A204.1 (cell line): ENCODE results near the gene SNAPC1.
A peak's percentile ranks its signal among the peaks of the same experiment; 100 is the strongest.
"Not testable (repeated sequence)": the region's sequence is repeated elsewhere in the genome, so short reads cannot be mapped to it uniquely, and the experiment has no call there.

Experiments
- FAIRE-seq: peaks from 2 replicates; lab custom pipeline; 2012; peaks lifted over from hg19 to GRCh38; lab: Jason Lieb, UNC

The SNAPC1 gene

DNA sequence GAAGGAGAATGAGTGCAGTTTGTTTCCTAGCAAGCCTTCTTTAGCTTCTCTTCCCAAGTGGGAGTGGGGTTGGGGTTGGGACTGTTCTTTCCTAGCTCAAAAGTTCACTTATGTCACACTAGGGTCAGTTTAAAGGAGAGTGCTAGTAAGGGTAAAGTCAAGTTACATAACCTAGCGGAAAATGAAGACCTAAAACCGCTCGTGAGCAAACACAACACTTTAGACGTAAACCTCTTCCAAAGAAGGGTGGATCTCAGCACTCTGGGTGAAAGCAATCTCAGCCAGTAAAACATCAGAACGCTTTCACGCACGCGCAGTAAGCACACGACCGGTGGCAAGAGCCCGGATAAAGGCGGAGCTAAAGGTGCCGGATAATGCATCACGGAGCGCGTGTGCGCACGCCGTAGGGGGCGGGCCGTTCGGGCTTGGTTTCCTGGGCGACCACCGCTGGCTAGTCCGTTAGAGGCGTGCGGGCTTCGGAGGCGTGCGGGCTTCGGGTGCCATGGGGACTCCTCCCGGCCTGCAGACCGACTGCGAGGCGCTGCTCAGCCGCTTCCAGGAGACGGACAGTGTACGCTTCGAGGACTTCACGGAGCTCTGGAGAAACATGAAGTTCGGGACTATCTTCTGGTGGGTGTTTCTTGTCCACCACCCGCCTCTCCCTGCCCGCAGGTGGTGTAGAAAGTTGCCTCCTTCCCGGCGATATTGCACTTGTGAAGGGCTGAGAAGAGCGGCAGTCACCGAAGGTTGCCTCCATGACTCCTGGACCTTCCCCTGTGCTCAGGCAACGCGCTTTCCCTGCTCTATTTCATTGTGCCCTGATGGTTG lies at the start of gene SNAPC1:
SNAPC1 (plus strand) TSS at position 462 of the 828 bp plus-strand sequence; CDS start at position 503, 41 bp downstream.
- FAIRE-seq = peak; percentile 97

DNA sequence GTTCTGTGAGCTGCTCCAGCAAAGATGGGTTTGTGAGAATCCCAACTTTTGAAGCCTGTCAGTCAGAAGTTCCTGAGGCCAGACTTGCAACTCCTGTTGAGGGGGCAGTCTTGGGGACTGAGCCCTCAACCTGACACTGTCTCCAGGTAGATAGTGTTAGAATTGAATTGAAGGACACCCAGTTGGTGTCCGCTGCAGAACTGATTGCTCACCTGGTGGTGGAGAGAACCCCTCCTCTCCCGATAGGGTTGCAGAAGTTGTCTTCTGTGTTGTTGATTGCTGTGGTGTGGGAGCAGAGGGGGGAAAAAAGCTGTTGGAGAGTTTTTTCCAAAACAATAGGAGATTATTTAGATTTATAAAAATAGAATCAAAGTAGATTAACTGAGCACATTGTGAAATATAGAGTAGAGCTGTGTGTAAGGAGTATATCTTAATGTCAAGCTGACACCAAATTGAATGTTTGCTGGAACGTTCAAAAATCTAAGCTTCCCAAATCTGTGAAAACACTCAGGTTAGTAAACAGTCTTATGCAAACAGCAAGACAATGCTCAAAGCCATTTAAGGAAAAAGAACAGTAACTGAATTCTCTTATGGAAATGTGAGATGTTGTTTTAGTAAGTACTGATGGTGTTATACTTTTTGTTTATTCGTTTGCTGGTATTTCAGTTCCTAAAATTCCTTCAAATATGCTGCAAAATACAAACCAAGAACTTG lies 48.3 kb upstream of the SNAPC1 start:
- no peak for FAIRE-seq

GRCh38 chr14:61716956-61717355 lies 45.3 kb upstream of the SNAPC1 start:
- no peak for FAIRE-seq

- no peak for FAIRE-seq
Observed at GRCh38 chr14:61718039-61718438, 44.2 kb upstream of the SNAPC1 start.

DNA sequence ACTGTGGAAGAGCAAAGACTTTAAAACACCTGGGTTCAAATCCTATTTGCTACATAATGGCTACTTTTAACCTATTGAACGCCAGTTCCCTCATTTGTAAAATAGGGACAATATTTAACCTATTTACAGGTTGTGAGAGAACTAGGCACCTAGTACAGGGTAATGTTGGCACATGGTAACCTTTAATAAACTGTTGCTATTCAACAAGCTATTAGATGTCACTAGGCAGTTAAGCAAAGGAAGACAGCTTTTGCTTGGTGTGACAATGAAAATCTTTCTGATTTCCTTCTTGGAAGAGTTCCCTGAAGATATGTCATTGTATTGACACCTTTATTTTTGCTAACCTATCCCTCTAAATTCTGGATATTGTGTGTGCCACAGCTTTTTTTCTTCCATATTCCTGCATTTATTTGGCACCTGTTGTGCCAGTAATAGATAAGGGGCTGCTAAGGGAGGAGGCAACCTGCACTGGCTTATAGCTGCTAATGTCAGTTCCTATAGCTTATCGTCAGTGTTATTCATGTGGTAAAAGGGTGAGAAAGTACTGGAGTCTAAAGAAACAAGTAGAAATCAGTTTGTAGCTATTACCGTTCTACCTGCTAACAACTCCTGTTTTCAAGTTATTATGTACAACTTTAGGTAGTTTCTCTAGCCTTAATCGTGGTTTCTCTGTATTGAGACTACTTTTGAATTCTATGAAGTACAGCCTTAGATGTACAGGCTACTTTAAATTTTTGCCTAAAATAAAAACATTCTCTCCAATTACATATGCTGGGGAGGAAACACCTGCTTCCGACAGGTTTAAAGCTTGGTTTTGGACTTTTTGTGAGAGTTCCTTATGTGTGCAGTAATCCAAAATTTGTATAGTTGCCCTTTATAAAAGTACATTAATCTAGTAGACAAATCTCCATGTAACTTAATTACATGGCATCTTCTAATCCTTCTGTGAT lies 42.6 kb upstream of the SNAPC1 start:
- FAIRE-seq = no peak

- FAIRE-seq = no peak
Observed at GRCh38 chr14:61720294-61720661, 41.9 kb upstream of the SNAPC1 start.

DNA sequence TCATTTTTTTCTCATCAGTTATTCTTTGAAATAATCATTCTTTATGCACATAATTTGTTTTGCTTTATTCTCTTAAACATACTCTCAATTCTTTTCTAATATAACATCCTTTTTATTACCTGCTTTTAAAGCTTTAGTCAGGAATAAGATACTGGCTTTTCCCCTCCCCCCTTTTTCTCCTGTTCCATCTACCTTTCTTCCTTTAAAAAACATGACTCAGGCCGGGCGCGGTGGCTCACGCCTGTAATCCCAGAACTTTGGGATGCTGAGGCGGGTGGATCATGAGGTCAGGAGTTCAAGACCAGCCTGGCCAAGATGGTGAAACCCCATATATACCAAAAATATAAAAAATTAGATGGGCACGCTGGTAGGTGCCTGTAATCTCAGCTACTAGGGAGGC lies 41.5 kb upstream of the SNAPC1 start:
- no peak for FAIRE-seq

DNA sequence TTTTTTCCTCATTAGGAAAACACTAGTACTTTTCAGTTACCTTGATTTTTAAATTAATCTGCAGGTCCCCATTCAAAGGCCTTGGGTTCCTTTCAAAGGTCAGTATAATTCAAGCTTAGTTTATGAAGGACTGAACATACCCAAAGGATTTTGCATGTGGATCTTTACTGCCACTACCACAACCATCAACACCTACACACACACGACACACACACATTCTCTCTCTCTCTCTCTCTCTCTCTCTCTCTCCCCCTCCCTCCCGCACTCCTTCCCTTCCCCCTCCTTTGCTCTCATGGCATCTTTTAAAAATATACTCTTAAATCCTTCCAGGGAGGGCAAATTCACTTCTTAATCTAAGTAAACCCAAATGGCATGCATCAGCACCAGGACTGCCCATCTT lies 38.1 kb upstream of the SNAPC1 start:
- no peak for FAIRE-seq

- no peak for FAIRE-seq
Observed at GRCh38 chr14:61726778-61727658, 35.2 kb upstream of the SNAPC1 start.

- FAIRE-seq = peak; percentile 93
Observed at GRCh38 chr14:61730756-61731373, 31.4 kb upstream of the SNAPC1 start.

DNA sequence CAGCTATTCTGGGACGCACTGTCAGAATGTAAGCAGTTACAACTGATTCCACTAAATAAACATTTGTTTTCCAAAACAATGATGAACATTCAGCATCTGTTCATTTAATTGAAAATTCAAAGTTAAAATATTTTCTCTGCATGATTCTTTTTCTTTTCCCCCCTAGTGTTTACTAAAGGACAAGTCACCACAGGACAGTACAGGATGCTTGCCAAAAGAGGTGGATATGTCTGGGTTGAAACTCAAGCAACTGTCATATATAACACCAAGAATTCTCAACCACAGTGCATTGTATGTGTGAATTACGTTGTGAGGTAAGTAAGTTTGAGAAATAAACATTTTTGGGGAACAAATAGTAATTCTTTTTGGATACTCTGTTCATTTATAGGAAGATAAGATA lies 28.2 kb upstream of the SNAPC1 start:
- no peak for FAIRE-seq

DNA sequence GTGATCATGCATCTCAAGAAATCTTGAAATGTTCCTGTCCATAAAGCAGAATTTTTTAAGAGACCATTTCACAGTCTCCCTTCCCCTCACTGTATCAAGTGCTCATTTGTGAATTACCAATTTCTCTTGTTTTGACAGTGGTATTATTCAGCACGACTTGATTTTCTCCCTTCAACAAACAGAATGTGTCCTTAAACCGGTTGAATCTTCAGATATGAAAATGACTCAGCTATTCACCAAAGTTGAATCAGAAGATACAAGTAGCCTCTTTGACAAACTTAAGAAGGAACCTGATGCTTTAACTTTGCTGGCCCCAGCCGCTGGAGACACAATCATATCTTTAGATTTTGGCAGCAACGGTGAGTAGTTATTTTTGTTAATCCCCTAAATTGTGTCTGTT lies 25.5 kb upstream of the SNAPC1 start:
- FAIRE-seq = no peak

DNA sequence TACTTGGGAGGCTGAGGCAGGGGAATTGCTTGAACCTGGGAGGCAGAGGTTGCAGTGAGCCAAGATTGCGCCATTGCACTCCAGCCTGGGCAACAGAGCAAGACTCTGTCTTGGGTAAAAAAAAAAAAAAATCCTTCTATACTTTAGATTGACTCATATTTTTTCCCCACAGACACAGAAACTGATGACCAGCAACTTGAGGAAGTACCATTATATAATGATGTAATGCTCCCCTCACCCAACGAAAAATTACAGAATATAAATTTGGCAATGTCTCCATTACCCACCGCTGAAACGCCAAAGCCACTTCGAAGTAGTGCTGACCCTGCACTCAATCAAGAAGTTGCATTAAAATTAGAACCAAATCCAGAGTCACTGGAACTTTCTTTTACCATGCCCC lies 24.3 kb upstream of the SNAPC1 start:
- FAIRE-seq = no peak

DNA sequence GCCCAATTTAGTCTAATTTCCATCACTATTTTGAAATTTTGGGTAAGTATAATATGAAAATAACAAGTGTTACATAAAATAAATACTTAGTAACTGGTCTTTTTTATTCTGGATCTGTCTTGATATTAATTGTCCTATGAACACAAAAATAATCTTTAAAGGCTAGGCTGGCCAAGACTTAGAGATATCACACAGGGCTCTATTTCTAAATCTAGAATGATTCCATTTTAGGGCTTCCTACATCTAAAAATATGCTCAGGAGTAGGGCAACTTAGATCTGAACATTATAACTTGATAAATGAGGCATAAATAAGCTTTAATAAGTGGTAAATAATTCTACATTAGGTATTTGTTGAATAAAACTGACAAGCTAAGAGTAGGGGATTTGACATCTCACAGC lies 23.1 kb upstream of the SNAPC1 start:
- FAIRE-seq = no peak

DNA sequence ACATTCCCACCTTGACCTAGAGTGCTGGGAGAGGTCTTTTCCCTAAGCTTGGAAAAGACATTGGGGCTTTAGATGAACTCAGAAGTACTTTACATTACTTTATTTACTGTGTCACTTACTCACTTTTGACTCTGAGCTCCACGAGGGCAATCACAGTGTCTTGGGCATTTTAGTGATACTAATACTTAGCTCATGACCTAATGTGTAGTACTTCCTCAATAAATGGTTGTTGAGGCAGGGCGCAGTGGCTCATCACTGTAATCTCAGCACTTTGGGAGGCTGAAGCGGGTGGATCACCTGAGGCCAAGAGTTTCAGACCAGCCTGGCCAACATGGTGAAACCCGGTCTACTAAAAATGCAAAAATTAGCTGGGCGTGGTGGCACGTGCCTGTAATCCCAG lies 19.8 kb upstream of the SNAPC1 start:
- FAIRE-seq = no peak

GRCh38 chr14:61744238-61744637 lies 18.0 kb upstream of the SNAPC1 start:
- no peak for FAIRE-seq

DNA sequence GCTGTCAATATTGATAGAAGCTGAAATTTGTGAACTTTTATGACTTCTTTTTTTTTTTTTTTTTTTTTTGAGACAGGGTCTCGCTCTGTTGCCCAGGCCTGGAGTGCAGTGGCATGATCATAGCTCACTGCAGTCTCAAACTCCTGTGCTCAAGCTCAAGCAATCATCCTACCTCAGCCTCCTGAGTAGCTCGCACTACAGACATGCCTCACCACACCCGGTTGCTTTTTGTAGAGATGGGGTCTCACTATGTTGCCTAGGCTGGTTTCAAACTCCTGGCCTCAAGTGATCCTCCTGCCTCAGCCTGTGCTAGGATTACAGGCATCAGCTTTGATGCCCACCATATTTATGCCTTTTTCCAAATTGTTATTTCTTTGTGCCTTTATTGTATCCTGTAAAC lies 15.9 kb upstream of the SNAPC1 start:
- not testable (repeated sequence) for FAIRE-seq

GRCh38 chr14:61746881-61747280 lies 15.3 kb upstream of the SNAPC1 start:
- no peak for FAIRE-seq

GRCh38 chr14:61747342-61747741 lies 14.9 kb upstream of the SNAPC1 start:
- FAIRE-seq = no peak

DNA sequence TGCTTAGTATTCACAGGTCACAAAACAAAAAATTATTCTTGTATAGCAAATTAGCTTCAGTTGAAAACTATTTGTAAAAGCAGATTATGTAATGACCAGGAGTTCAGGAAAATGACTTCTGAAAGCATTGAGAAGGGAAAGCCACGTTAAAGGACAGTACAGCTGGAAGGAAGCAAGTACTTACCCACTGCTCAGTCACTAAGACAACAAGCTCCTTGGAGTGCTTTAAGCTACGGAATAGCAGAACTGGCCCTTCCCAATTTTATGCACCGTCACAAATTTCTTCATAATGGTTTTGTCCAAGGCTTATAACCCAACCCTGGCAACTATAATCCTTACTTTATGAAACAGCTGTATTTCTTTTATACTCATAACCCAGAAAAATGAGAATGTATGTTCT lies 13.0 kb upstream of the SNAPC1 start:
- no peak for FAIRE-seq

DNA sequence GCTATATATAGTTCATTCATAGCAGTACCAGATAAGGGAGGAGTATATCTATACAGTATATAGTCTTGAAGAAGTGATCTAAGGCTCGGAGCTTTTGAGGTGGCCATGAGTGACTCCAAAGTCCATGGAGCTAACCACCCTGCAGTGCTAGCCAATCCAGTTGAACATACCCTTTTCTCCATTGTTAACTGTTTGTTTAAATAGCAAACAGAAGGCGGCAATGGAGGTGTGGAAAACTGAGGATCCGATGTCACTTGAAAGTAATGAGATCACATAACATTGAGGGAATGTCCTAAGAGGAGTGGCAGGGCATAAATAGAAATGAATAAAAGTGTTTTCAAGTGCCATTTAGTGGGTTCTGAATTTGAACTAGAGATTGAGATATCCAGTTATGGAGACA lies 12.4 kb upstream of the SNAPC1 start:
- no peak for FAIRE-seq
